GM12878 (cell line): ENCODE measurements around the gene EIF6. TPM values are rescaled to one million over a fixed set of nuclear protein-coding genes. Genes with fewer than 3 reads are reported as not detected.

ENCODE experiments used
- CHD1 ChIP-seq: IDR thresholded peaks from 2 replicates; pipeline ENCODE4 v1.6.1; 2012; ENCODE audit warnings: low read depth, low read length, improper control_type of control experiment
- DPF2 ChIP-seq: fragments of 450-650 bp; IDR thresholded peaks from 2 replicates; pipeline ENCODE4 v1.6.1; 2017; ENCODE audit warnings: mild to moderate bottlenecking
- ETV6 ChIP-seq, 2 experiments: fragments of 450-650 bp in 1 of 2; IDR thresholded peaks in 1 of 2; conservative IDR thresholded peaks in 1 of 2; 2 replicates each; pipeline ENCODE4 v1.6.1; 2014; ENCODE audit warnings: antibody characterized with exemption in 1 of 2, borderline replicate concordance in 1 of 2, low read depth in 1 of 2, mild to moderate bottlenecking in 1 of 2, moderate library complexity in 1 of 2
- FOXM1 ChIP-seq: IDR thresholded peaks from 2 replicates; pipeline ENCODE4 v1.6.1; 2012; ENCODE audit warnings: low read depth, mild to moderate bottlenecking, inconsistent platforms, low read length, moderate library complexity
- IKZF2 ChIP-seq, 2 experiments: fragments of 450-650 bp; IDR thresholded peaks; 2 replicates each; pipeline ENCODE4 v1.6.1; 2017; ENCODE audit warnings: mild to moderate bottlenecking in 2 of 2, moderate library complexity in 2 of 2
- MXI1 ChIP-seq: fragments of 150-350 bp; IDR thresholded peaks from 2 replicates; pipeline ENCODE4 v1.6.1; 2011; ENCODE audit warnings: low read depth, mild to moderate bottlenecking, inconsistent platforms, low read length, improper control_type of control experiment
- MYC ChIP-seq: IDR thresholded peaks from 2 replicates; pipeline ENCODE4 v1.6.1; 2011; ENCODE audit warnings: mild to moderate bottlenecking, low read length, moderate library complexity, inconsistent platforms; ENCODE audit not compliant: insufficient read depth, insufficient replicate concordance, insufficient read length, severe bottlenecking
- NRF1 ChIP-seq: conservative IDR thresholded peaks from 2 replicates; pipeline ENCODE4 v1.6.1; 2011; ENCODE audit warnings: mild to moderate bottlenecking, low read depth, low read length, improper control_type of control experiment
- POLR2A ChIP-seq: IDR thresholded peaks from 2 replicates; pipeline ENCODE4 v1.6.1; 2011; ENCODE audit warnings: low read depth, mild to moderate bottlenecking, low read length
- SRF ChIP-seq, 2 experiments: IDR thresholded peaks; 2 replicates each; pipeline ENCODE4 v1.6.1; 2011; ENCODE audit warnings: low read depth in 2 of 2, low read length in 2 of 2, mild to moderate bottlenecking in 1 of 2, moderate library complexity in 1 of 2
- TAF1 ChIP-seq: IDR thresholded peaks from 2 replicates; pipeline ENCODE4 v1.6.1; 2011; ENCODE audit warnings: mild to moderate bottlenecking, low read depth, low read length, borderline replicate concordance
- WRNIP1 ChIP-seq: IDR thresholded peaks from 2 replicates; pipeline ENCODE4 v1.6.1; 2011; ENCODE audit warnings: low read depth, low read length, improper control_type of control experiment, borderline replicate concordance
- ZNF24 ChIP-seq: fragments of 450-650 bp; IDR thresholded peaks from 2 replicates; pipeline ENCODE4 v1.6.1; 2017; ENCODE audit warnings: antibody characterized with exemption, mild to moderate bottlenecking
- polyA plus RNA-seq, 11 experiments: library from polyadenylated mRNA; depleted of rRNA in 4 of 11; unstranded in 6 of 11; stranded (reverse) in 5 of 11; fragments of >200 nt; fragmentation: Nextera tagmentation in 4 of 11; fragmentation: Illumina TruSeq in 1 of 11; extraction: Ambion mirVana in 4 of 11; extraction: Trizol in 1 of 11; gene quantifications; 1 replicate in 1 of 11; 2 replicates in 10 of 11; pipeline versions ENCODE4 v1.2.1 to v1.2.3, GENCODE V29; 2011 to 2016; ENCODE audit warnings: inconsistent platforms in 2 of 11, missing spikeins in 2 of 11, low read depth in 1 of 11
- total RNA-seq, 4 experiments: library from RNA; depleted of rRNA in 3 of 4; stranded (reverse); fragments of >200 nt in 3 of 4; fragmentation: Illumina TruSeq in 1 of 4; extraction: Trizol in 1 of 4; gene quantifications; 2 replicates each; pipeline versions ENCODE4 v1.2.1 to v1.2.3, GENCODE V29; 2013 to 2021
- TF ChIP-seq, protein P1 (sequence below): fragments of 450-650 bp; formaldehyde crosslinking; IDR thresholded peaks from 2 replicates; pipeline ENCODE4 v1.5.0; 2022; ENCODE audit warnings: mild to moderate bottlenecking, missing genetic modification characterization
- TF ChIP-seq, protein P2 (sequence below): IDR thresholded peaks from 2 replicates; pipeline ENCODE4 v1.6.1; 2012; ENCODE audit warnings: improper control_type of control experiment, low read depth, low read length; ENCODE audit not compliant: insufficient replicate concordance
- TF ChIP-seq, protein P3 (sequence below): fragments of 450-650 bp; IDR thresholded peaks from 2 replicates; pipeline ENCODE4 v1.6.1; 2017; ENCODE audit warnings: low read depth, mild to moderate bottlenecking, moderate library complexity
- TF ChIP-seq, protein P4 (sequence below): fragments of 150-350 bp; IDR thresholded peaks from 2 replicates; pipeline ENCODE4 v1.6.1; 2014; ENCODE audit warnings: mild to moderate bottlenecking, low read depth, low read length

Gene EIF6
- total and polyA plus RNA-seq, 10 of the 15 experiments (the other 5 are each of a cell fraction or from before 2014, with no cell fraction given) = 127 to 607 (median 197) TPM

DNA sequence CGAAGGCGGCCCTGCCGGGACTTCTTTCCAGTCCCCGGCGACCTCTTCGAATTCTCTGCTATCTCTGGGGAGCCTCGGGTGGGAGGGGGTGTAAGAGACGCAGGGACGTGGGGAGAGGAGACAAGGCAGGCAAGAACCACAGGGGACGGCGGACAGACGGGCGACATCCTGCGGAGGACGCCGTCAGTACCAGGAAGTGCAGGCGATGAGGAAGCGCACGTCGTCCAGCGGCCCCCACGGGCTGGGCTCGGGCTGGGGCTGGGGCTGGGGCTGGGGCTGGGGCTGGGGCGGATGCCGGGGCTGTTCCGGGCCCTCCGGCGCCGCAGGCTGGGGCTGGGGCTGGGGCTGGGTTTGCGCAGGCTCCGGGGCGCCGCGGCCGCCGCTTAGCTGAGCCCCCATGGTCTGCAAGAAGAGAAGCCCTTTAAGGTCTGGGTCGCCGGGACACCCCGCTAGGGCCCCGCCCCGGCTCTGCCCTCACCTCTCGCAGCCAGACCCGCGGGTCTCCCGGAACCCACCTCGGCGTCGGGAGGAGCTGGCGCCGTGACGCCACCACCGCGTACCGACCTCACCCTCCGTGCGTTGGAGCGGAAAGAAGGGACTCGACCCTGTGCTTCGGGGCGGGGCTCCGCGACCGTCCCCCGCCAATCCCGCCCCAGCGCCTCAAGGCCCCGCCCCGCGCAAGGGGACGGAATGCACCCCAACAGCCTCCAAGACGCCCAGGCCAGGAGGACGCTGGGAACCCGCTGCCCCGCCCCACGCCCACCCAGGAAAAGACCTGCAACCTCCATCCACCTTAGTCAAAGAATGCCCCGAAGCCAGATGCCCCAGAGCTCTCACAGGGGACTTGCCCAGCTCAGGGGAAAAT is 6.8 kb downstream of the EIF6 start, which contains the start of gene MMP24OS (continued):
- TF ChIP-seq, protein P1, sequence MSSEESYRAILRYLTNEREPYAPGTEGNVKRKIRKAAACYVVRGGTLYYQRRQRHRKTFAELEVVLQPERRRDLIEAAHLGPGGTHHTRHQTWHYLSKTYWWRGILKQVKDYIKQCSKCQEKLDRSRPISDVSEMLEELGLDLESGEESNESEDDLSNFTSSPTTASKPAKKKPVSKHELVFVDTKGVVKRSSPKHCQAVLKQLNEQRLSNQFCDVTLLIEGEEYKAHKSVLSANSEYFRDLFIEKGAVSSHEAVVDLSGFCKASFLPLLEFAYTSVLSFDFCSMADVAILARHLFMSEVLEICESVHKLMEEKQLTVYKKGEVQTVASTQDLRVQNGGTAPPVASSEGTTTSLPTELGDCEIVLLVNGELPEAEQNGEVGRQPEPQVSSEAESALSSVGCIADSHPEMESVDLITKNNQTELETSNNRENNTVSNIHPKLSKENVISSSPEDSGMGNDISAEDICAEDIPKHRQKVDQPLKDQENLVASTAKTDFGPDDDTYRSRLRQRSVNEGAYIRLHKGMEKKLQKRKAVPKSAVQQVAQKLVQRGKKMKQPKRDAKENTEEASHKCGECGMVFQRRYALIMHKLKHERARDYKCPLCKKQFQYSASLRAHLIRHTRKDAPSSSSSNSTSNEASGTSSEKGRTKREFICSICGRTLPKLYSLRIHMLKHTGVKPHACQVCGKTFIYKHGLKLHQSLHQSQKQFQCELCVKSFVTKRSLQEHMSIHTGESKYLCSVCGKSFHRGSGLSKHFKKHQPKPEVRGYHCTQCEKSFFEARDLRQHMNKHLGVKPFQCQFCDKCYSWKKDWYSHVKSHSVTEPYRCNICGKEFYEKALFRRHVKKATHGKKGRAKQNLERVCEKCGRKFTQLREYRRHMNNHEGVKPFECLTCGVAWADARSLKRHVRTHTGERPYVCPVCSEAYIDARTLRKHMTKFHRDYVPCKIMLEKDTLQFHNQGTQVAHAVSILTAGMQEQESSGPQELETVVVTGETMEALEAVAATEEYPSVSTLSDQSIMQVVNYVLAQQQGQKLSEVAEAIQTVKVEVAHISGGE (CRISPR knock-in tag) = no peak
- TF ChIP-seq WRNIP1 (no peak), POLR2A (peak; percentile 96), SRF (IDR thresholded peaks at IDR 0.05; ENCODE audit: low read depth in 2 of 2, low read length in 2 of 2) (no peak), ETV6 (conservative IDR thresholded peaks at IDR 0.05 in 1 of 2, IDR thresholded peaks at IDR 0.05 in 1 of 2; ENCODE audit: borderline replicate concordance in 1 of 2, low read depth in 1 of 2) (no peak), DPF2 (no peak), ZNF24 (no peak; the same call in 1 of the 2 replicates), NRF1 (no peak), CHD1 (no peak), MYC (no peak), FOXM1 (no peak), TAF1 (peak; percentile 86; the same call in 1 of the 2 replicates), IKZF2 (IDR thresholded peaks at IDR 0.05) (no peak), MXI1 (peak; percentile 30; the same call in 1 of the 2 replicates)
- TF ChIP-seq, protein P2, sequence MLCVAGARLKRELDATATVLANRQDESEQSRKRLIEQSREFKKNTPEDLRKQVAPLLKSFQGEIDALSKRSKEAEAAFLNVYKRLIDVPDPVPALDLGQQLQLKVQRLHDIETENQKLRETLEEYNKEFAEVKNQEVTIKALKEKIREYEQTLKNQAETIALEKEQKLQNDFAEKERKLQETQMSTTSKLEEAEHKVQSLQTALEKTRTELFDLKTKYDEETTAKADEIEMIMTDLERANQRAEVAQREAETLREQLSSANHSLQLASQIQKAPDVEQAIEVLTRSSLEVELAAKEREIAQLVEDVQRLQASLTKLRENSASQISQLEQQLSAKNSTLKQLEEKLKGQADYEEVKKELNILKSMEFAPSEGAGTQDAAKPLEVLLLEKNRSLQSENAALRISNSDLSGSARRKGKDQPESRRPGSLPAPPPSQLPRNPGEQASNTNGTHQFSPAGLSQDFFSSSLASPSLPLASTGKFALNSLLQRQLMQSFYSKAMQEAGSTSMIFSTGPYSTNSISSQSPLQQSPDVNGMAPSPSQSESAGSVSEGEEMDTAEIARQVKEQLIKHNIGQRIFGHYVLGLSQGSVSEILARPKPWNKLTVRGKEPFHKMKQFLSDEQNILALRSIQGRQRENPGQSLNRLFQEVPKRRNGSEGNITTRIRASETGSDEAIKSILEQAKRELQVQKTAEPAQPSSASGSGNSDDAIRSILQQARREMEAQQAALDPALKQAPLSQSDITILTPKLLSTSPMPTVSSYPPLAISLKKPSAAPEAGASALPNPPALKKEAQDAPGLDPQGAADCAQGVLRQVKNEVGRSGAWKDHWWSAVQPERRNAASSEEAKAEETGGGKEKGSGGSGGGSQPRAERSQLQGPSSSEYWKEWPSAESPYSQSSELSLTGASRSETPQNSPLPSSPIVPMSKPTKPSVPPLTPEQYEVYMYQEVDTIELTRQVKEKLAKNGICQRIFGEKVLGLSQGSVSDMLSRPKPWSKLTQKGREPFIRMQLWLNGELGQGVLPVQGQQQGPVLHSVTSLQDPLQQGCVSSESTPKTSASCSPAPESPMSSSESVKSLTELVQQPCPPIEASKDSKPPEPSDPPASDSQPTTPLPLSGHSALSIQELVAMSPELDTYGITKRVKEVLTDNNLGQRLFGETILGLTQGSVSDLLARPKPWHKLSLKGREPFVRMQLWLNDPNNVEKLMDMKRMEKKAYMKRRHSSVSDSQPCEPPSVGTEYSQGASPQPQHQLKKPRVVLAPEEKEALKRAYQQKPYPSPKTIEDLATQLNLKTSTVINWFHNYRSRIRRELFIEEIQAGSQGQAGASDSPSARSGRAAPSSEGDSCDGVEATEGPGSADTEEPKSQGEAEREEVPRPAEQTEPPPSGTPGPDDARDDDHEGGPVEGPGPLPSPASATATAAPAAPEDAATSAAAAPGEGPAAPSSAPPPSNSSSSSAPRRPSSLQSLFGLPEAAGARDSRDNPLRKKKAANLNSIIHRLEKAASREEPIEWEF = no peak
- TF ChIP-seq, protein P3, sequence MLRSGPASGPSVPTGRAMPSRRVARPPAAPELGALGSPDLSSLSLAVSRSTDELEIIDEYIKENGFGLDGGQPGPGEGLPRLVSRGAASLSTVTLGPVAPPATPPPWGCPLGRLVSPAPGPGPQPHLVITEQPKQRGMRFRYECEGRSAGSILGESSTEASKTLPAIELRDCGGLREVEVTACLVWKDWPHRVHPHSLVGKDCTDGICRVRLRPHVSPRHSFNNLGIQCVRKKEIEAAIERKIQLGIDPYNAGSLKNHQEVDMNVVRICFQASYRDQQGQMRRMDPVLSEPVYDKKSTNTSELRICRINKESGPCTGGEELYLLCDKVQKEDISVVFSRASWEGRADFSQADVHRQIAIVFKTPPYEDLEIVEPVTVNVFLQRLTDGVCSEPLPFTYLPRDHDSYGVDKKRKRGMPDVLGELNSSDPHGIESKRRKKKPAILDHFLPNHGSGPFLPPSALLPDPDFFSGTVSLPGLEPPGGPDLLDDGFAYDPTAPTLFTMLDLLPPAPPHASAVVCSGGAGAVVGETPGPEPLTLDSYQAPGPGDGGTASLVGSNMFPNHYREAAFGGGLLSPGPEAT = no peak
- TF ChIP-seq, protein P4, sequence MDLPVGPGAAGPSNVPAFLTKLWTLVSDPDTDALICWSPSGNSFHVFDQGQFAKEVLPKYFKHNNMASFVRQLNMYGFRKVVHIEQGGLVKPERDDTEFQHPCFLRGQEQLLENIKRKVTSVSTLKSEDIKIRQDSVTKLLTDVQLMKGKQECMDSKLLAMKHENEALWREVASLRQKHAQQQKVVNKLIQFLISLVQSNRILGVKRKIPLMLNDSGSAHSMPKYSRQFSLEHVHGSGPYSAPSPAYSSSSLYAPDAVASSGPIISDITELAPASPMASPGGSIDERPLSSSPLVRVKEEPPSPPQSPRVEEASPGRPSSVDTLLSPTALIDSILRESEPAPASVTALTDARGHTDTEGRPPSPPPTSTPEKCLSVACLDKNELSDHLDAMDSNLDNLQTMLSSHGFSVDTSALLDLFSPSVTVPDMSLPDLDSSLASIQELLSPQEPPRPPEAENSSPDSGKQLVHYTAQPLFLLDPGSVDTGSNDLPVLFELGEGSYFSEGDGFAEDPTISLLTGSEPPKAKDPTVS = no peak
